Left ventricle myocardium inferior (tissue), 1 donor: Measurements from ENCODE around the gene ALOX5. TPM values are rescaled to one million over a fixed set of nuclear protein-coding genes. Genes with fewer than 3 reads are reported as not detected.
"Not testable (repeated sequence)": the region's sequence is repeated elsewhere in the genome, so short reads cannot be mapped to it uniquely, and the experiment has no call there.

Experiments
- DNase-seq: peaks from one replicate; pipeline ENCODE4 v3.0.0-alpha.2; 2020
- H3K27ac ChIP-seq: fragments of 200-600 bp; replicated peaks from 2 replicates; pipeline ENCODE4 v1.8.0; 2021
- H3K27me3 ChIP-seq: fragments of 200-600 bp; 2 replicates; pipeline ENCODE4 v1.8.0; 2021; ENCODE audit warnings: low read depth
- H3K36me3 ChIP-seq: fragments of 200-600 bp; 2 replicates; pipeline ENCODE4 v1.8.0; 2021
- H3K4me1 ChIP-seq: fragments of 200-600 bp; 2 replicates; pipeline ENCODE4 v1.8.0; 2021
- H3K4me3 ChIP-seq: fragments of 200-600 bp; 2 replicates; pipeline ENCODE4 v1.8.0; 2021; ENCODE audit warnings: mild to moderate bottlenecking, moderate library complexity
- H3K9me3 ChIP-seq: fragments of 200-600 bp; replicated peaks from 2 replicates; pipeline ENCODE4 v1.8.0; 2021
- intact Hi-C: fragments of 100-400 bp; cut with micrococcal nuclease; formaldehyde crosslinking; loops from one replicate; pipeline ENCODE4 v1.11.0; 2022
- total RNA-seq: library from RNA; stranded (reverse); fragmentation: NEBNext Ultra II Directional; extraction: Animal tissue kit (Norgen Biotek cat#: 25700); gene quantifications from one replicate; pipeline ENCODE4 v1.2.1, GENCODE V29; 2021
- TF ChIP-seq, protein P1 (sequence below): fragments of 200-600 bp; IDR thresholded peaks from 2 replicates; pipeline ENCODE4 v1.8.0; 2021; ENCODE audit warnings: antibody characterized with exemption, mild to moderate bottlenecking, borderline replicate concordance
- donor health status: DM: no; HTN: yes; CAD: no; lungs with severe emphysema.

ALOX5 gene
- total RNA-seq, 1 donor from 2014 or later: 3.2 TPM

DNA sequence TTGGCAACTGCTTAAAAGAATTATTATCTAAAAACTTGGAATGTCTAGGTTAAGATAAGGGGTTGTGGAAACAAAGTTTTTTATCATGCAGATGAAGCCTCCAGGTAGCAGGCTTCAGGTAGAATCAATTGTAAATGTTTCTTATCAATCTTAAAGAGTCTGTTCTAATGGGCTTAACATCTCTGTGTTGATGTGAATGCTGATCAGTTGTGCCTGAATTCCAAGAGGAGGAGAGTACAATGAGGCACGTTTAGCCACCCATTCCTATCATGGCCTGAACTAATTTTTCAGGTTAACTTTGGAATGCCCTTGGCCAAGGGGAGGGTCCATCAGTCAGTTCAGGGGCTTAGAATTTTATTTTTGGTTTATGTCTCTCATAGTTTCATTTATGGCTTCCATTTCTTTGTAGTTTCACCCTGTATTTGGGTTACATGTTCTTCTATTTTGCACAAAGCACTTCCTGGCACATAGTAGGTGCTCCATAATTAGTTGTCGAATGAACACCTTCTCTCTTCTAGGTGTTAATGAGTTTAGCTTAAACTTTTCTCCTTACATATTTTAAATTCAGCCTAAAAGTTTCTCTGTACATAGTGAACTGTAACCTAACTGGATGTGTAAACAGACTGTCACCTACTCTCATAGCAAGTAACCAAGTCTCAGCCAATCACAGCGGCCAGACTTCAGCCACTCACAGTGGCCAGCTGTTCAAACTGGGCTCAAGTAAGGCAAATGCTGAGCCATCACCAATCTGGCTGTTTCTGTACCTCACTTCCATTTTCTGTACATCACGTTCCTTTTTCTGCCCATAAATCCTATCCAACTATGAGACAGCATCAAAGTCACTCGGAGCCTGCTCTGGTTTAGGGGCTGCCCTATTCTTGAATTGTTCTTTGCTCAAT lies 34.7 kb downstream of the ALOX5 start:
- intact Hi-C loops: no loop called here
- DNase-seq: no peak

DNA sequence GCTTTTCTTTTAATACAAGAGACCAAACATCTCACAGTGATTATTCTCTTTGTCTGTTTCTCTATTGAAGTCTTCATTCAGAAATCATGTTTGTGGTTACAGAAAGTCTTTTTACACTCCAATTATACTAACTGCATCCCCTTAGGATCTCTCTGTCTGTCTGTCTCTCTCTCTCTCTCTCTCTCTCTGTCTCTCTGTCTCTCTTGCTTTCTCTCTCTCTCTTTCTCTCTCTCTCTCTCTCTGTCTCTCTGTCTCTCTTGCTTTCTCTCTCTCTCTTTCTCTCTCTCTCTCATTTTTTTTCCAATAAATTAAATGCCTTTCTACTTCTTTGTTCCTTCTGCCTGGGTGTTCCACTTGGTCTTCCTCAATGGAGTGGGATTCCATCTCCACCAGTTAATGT lies 35.3 kb downstream of the ALOX5 start:
- peaks cover 31% of the 10 kb centered on the region for H3K27me3 ChIP-seq
- H3K4me1 ChIP-seq, H3K4me3 ChIP-seq, H3K27ac ChIP-seq, H3K36me3 ChIP-seq, H3K9me3 ChIP-seq, intact Hi-C loops, DNase-seq: not testable (repeated sequence)

More for the DNA sequence above, 34.7 kb downstream of the ALOX5 start:
- H3K27me3 ChIP-seq: peaks cover 31% of the 10 kb centered on the region
- H3K27ac ChIP-seq: no peak overlapping the region
- no peaks in the 10 kb centered on the region for H3K9me3 ChIP-seq
- no peaks in the 10 kb centered on the region for H3K4me1 ChIP-seq
- H3K4me3 ChIP-seq: no peak overlapping the region
- H3K36me3 ChIP-seq: no peaks in the 10 kb centered on the region
- TF ChIP-seq, protein P1, sequence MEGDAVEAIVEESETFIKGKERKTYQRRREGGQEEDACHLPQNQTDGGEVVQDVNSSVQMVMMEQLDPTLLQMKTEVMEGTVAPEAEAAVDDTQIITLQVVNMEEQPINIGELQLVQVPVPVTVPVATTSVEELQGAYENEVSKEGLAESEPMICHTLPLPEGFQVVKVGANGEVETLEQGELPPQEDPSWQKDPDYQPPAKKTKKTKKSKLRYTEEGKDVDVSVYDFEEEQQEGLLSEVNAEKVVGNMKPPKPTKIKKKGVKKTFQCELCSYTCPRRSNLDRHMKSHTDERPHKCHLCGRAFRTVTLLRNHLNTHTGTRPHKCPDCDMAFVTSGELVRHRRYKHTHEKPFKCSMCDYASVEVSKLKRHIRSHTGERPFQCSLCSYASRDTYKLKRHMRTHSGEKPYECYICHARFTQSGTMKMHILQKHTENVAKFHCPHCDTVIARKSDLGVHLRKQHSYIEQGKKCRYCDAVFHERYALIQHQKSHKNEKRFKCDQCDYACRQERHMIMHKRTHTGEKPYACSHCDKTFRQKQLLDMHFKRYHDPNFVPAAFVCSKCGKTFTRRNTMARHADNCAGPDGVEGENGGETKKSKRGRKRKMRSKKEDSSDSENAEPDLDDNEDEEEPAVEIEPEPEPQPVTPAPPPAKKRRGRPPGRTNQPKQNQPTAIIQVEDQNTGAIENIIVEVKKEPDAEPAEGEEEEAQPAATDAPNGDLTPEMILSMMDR: no peak

DNA sequence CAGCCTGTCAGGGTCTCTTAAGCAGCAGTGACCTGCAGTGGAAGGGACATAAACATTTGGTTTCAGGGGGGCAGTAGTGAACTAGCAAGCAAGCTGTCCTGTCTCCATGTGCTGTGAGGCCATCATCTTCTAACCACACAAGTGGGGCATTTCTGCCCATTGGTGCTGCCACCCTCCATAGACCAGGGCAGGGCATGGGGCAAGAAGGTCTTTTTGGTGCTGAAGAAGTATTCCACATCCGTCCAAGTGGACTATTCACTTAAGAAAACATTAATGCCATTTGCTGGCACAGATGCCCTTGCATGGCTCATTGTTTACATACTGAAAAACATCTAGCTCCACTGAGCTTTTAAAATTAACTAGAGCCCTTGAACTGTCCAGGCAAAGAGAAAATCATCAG lies 35.8 kb downstream of the ALOX5 start:
- intact Hi-C loops: no loop called here
- H3K9me3 ChIP-seq: no peaks in the 10 kb centered on the region
- no peak overlapping the region for H3K27ac ChIP-seq
- no peaks in the 10 kb centered on the region for H3K36me3 ChIP-seq
- TF ChIP-seq, protein P1: no peak
- no peak for DNase-seq
- H3K27me3 ChIP-seq: peaks cover 31% of the 10 kb centered on the region
- H3K4me3 ChIP-seq: no peak overlapping the region
- no peaks in the 10 kb centered on the region for H3K4me1 ChIP-seq

DNA sequence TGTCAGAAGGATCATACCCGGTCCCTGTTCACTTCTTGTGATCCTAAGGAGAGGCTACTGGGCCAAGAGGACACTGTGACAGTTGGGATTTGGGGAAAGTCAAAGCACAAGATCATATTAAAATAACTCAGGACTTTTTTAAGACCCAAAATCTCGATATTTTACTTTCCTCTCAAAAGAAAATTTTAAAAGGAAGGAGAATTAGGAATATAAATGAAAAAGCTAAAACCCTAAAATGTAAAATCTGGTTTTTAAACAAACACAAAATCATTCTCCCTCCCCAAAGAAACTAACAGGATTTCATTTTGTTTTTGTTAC lies 36.4 kb downstream of the ALOX5 start:
- Histone ChIP-seq H3K27me3 (peaks cover 31% of the 10 kb centered on the region), H3K27ac (no peak overlapping the region), H3K4me1 (no peaks in the 10 kb centered on the region), H3K9me3 (no peaks in the 10 kb centered on the region), H3K4me3 (no peak overlapping the region), H3K36me3 (no peaks in the 10 kb centered on the region)
- DNase-seq: no peak
- TF ChIP-seq, protein P1: no peak
- intact Hi-C loops: no loop called here

DNA sequence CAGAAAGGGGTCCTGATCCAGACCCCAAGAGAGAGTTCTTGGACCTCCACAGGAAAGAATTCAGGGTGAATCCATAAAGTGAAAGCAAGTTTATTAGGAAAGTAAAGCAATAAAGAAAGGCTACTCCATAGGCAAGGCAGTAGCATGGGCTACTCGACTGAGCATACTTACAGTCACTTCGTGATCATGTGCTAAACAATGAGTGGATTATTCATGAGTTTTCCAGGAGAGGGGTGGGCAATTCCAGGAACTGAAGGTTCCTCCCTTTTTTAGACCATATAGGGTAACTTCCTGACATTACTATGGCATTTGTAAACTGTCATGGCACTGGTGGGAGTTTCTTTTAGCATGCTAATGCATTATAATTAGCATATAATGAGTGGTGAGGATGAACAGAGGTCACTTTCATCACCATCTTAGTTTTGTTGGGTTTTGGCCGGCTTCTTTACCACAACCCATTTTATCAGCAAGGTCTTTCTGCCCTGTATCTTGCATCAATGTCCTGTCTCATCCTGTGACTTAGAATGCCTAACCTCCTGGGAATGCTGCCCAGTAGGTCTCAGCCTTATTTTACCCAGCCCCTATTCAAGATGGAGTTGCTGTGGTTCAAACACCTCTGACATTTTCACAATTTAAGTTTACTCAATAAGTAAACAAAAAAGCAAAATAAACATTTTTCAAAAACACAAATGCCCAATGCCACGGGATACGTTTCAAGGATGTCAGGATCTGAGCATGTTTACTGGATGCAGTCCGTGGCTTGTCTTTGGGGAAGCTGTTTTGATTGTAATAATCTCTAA lies 37.0 kb downstream of the ALOX5 start:
- Histone ChIP-seq H3K27me3 (peaks cover 31% of the 10 kb centered on the region), H3K4me3 (no peak overlapping the region), H3K36me3 (no peaks in the 10 kb centered on the region), H3K27ac (no peak overlapping the region), H3K9me3 (no peaks in the 10 kb centered on the region), H3K4me1 (no peaks in the 10 kb centered on the region)
- TF ChIP-seq, protein P1: no peak
- DNase-seq: no peak
- intact Hi-C loops: no loop called here

DNA sequence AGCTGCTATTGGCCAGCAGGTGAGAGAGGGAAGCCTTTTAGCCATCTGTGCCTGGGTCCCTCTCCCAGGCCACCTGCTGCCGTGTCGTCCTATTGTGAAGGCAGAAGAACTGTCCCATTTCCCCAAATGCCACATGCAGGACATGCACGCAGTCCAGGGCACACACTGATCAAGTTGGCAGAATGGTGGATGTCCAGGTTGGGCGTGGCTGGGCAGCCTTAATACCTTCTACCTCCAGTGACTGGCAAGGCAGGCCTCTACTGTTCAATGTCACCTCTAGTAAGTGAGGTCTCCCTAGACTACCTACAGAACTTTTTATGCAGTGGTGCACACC lies 37.6 kb downstream of the ALOX5 start:
- H3K4me1 ChIP-seq: no peaks in the 10 kb centered on the region
- TF ChIP-seq, protein P1: no peak
- intact Hi-C loops: no loop called here
- no peak overlapping the region for H3K27ac ChIP-seq
- peaks cover 29% of the 10 kb centered on the region for H3K27me3 ChIP-seq
- DNase-seq: no peak
- no peak overlapping the region for H3K4me3 ChIP-seq
- no peaks in the 10 kb centered on the region for H3K9me3 ChIP-seq
- H3K36me3 ChIP-seq: no peaks in the 10 kb centered on the region

DNA sequence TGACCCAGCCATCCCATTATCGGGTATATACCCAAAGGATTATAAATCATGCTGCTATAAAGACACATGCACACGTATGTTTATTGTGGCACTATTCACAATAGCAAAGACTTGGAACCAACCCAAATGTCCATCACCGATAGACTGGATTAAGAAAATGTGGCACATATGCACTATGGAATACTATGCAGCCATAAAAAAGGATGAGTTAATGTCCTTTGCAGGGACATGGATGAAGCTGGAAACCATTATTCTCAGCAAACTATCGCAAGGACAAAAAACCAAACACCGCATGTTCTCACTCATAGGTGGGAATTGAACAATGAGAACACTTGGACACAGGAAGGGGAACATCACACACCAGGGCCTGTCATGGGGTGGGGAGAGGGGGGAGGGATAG lies 41.0 kb downstream of the ALOX5 start:
- H3K27ac ChIP-seq, H3K9me3 ChIP-seq, H3K4me3 ChIP-seq, H3K36me3 ChIP-seq, intact Hi-C loops, H3K27me3 ChIP-seq, DNase-seq: not testable (repeated sequence)
- peaks cover 22% of the 10 kb centered on the region for H3K4me1 ChIP-seq
